Neural crest cell (in vitro differentiated cells): ENCODE measurements around the gene DPY19L1. TPM values are rescaled to one million over a fixed set of nuclear protein-coding genes. Genes with fewer than 3 reads are reported as not detected.
"Not testable (repeated sequence)": the region's sequence is repeated elsewhere in the genome, so short reads cannot be mapped to it uniquely, and the experiment has no call there.

ENCODE experiments used
- DNase-seq: peaks from one replicate; pipeline ENCODE4 v3.0.0; 2021; ENCODE audit warnings: low read depth, mixed read lengths, low spot score
- H3K27ac Mint-ChIP-seq: one replicate; pipeline ENCODE4 v1.8.0; 2021; ENCODE audit warnings: mild to moderate bottlenecking, mixed read lengths; ENCODE audit not compliant: unreplicated experiment
- H3K27me3 Mint-ChIP-seq: 2 replicates; pipeline ENCODE4 v1.8.0; 2021; ENCODE audit warnings: low read depth, mild to moderate bottlenecking, mixed read lengths
- H3K36me3 Mint-ChIP-seq: 2 replicates; pipeline ENCODE4 v1.8.0; 2021; ENCODE audit warnings: low read depth, mild to moderate bottlenecking, mixed read lengths
- H3K4me1 Mint-ChIP-seq: 2 replicates; pipeline ENCODE4 v1.8.0; 2021; ENCODE audit warnings: mixed read lengths
- H3K4me3 Mint-ChIP-seq: one replicate; pipeline ENCODE4 v1.8.0; 2021; ENCODE audit warnings: mild to moderate bottlenecking, mixed read lengths
- H3K9me3 Mint-ChIP-seq: 2 replicates; pipeline ENCODE4 v1.8.0; 2021; ENCODE audit warnings: mixed read lengths
- microRNA-seq: library from miRNA; unstranded; fragments of <30 nt; microRNA quantifications from one replicate; pipeline ENCODE4, GENCODE V29; 2020
- total RNA-seq: library from RNA; stranded (reverse); gene quantifications from 2 replicates; pipeline ENCODE4 v1.2.1, GENCODE V29; 2021
- TF ChIP-seq, protein P1 (sequence below): fragments of 200-600 bp; sonication (generic); conservative IDR thresholded peaks from 2 replicates; pipeline ENCODE4 v1.5.0; 2021; ENCODE audit warnings: antibody characterized with exemption, mild to moderate bottlenecking

Gene DPY19L1
- total RNA-seq, 1 donor from 2014 or later = 37.4 TPM

DNA sequence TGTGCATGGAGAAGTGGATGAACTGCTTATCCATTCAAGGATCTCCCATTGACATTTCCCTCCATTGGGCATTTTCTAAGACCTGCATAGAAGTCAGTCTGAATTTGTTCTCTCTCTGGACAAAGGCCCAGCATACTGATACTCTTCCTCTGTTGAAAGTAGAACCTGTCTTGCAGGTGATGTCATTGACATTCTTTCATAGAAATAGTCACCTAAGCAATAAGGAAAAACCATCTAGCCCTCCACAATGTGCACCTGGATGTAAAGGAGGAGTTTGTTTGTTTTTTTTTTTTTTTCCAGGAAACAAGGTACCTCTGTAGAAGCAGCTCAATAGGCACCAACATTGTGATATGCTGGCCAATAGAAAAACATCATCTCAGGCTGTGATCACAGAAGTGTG is 150.4 kb downstream of the DPY19L1 start:
- Mint-ChIP-seq H3K36me3 (peaks cover 5% of the 10 kb centered on the region), H3K27me3 (peaks cover 2% of the 10 kb centered on the region), H3K4me1 (peaks cover 3% of the 10 kb centered on the region), H3K27ac (no peak overlapping the region), H3K4me3 (no peak overlapping the region), H3K9me3 (peaks cover 9% of the 10 kb centered on the region)
- no peak for DNase-seq
- TF ChIP-seq, protein P1, sequence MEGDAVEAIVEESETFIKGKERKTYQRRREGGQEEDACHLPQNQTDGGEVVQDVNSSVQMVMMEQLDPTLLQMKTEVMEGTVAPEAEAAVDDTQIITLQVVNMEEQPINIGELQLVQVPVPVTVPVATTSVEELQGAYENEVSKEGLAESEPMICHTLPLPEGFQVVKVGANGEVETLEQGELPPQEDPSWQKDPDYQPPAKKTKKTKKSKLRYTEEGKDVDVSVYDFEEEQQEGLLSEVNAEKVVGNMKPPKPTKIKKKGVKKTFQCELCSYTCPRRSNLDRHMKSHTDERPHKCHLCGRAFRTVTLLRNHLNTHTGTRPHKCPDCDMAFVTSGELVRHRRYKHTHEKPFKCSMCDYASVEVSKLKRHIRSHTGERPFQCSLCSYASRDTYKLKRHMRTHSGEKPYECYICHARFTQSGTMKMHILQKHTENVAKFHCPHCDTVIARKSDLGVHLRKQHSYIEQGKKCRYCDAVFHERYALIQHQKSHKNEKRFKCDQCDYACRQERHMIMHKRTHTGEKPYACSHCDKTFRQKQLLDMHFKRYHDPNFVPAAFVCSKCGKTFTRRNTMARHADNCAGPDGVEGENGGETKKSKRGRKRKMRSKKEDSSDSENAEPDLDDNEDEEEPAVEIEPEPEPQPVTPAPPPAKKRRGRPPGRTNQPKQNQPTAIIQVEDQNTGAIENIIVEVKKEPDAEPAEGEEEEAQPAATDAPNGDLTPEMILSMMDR = no peak

DNA sequence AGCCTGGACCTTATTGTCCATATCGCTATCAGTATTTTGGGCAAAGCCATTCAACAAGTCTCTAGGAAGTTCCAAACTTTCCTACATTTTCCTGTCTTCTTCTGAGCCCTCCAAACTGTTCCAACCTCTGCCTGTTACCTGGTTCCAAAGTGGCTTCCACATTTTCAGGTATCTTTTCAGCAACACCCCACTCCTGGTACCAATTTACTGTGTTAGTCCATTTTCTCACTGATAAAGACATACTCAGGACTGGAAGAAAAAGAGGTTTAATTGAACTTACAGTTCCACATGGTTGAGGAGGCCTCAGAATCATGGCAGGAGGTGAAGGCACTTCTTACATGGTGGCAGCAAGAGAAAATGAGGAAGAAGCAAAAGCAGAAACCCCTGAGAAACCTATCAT is 153.4 kb downstream of the DPY19L1 start:
- not testable (repeated sequence) for H3K27me3 Mint-ChIP-seq, H3K36me3 Mint-ChIP-seq, DNase-seq, H3K9me3 Mint-ChIP-seq, H3K27ac Mint-ChIP-seq, H3K4me3 Mint-ChIP-seq, H3K4me1 Mint-ChIP-seq

DNA sequence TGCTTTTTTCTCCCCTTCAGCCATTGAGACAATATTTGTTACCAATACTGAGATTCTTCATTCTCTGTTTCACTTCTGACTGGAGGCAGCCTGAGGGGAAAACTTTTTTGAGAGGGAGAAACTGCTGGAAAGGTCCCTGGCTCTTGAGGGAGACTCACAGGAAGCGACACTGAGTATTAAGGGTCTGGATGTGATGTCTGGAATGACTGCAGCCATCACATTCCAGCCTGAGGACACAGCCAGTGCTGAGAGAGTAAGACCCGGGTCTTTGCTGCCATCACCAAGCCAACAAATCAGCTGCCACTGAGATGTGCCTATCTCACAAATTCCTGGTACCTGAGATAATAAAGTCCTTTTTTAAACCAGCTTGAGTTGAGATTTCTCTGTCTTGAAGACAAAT is 157.4 kb downstream of the DPY19L1 start:
- no peak overlapping the region for H3K4me3 Mint-ChIP-seq
- H3K27ac Mint-ChIP-seq = no peak overlapping the region
- H3K4me1 Mint-ChIP-seq = peaks cover 13% of the 10 kb centered on the region
- peaks cover 9% of the 10 kb centered on the region for H3K9me3 Mint-ChIP-seq
- H3K27me3 Mint-ChIP-seq = peaks cover 3% of the 10 kb centered on the region
- TF ChIP-seq, protein P1 = no peak
- peaks cover 4% of the 10 kb centered on the region for H3K36me3 Mint-ChIP-seq
- DNase-seq = no peak

DNA sequence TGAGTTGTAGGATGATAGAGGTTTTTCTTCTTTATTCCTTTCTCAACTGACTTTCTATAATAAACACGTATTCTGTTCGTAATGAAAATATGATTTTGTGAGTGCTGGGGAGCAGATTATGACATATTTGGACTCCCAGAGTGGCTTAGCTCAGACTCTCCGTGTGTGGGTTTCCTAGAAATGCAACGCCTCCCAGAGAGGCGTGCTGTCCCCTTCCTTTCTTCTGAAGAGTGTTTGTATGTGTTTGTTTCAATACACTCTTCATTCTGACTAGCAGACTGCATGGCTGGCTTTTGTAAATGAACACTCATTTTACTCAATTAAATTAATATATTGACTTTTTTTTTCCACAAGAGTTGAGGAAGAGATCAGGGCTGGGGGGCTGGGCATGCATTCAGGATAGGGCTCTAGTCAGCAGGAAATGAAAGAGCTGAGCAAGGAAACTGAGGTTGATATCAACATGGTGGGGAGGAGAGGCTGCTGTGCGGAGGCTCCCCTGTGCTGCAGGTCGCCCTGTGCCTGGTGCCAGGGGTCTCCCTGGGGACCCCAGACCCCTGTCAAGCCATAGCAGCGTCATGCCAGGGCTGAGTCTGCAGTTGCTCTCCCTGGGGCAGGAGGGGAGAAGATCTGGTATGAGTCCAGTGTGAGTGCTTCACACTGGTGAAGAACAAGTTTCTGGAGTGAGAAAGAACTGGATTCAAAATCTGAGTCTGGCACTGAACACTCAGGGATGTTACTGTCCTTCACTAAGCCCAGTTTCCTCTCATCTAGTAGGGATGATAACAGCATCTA is 158.1 kb downstream of the DPY19L1 start:
- not testable (repeated sequence) for H3K27me3 Mint-ChIP-seq, H3K9me3 Mint-ChIP-seq, DNase-seq, H3K36me3 Mint-ChIP-seq, H3K4me3 Mint-ChIP-seq
- peaks cover 13% of the 10 kb centered on the region for H3K4me1 Mint-ChIP-seq
- H3K27ac Mint-ChIP-seq = peak overlapping the region; percentile 43

Small RNA genes lying within 50 kb of the gene (microRNA-seq; reads per million reads assigned to microRNA genes)
- gene MIR548N = 3.0 reads per million

Other genes with a start within 250 kb of the DPY19L1 start
- 4.6 and 5.5 TPM in 2 replicates for gene TBX20, start 216.6 kb upstream of the DPY19L1 start, total RNA-seq